NT2/D1 (cell line): ENCODE measurements around the gene UFC1.

ENCODE experiments used
- DNase-seq: peaks from one replicate; pipeline ENCODE4 v3.0.0-alpha.2; 2011; ENCODE audit warnings: low read depth, low spot score
- H3K27me3 ChIP-seq: 2 replicates; pipeline ENCODE4 v1.6.0; 2011; ENCODE audit warnings: mild to moderate bottlenecking; ENCODE audit not compliant: insufficient read length, insufficient read depth
- H3K36me3 ChIP-seq: 2 replicates; pipeline ENCODE4 v1.6.1; 2011; ENCODE audit warnings: mild to moderate bottlenecking, low read length, mixed read lengths; ENCODE audit not compliant: insufficient read depth, insufficient read length
- H3K4me1 ChIP-seq: 2 replicates; pipeline ENCODE4 v1.5.1; 2011; ENCODE audit not compliant: insufficient read depth, insufficient read length
- H3K4me3 ChIP-seq: 2 replicates; pipeline ENCODE4 v1.5.1; 2011; ENCODE audit warnings: low read depth; ENCODE audit not compliant: insufficient read length
- H3K9ac ChIP-seq: 2 replicates; pipeline ENCODE4 v1.6.0; 2011; ENCODE audit warnings: low read depth; ENCODE audit not compliant: insufficient read length
- H3K9me3 ChIP-seq: 2 replicates; pipeline ENCODE4 v1.5.1; 2011; ENCODE audit warnings: mild to moderate bottlenecking, low read length; ENCODE audit not compliant: insufficient read depth
- SUZ12 ChIP-seq: IDR thresholded peaks from 2 replicates; pipeline ENCODE4 v1.6.1; 2011; ENCODE audit not compliant: insufficient read length, insufficient read depth; ENCODE audit errors: extremely low read depth
- YY1 ChIP-seq: IDR thresholded peaks from 2 replicates; pipeline ENCODE4 v1.6.1; 2011; ENCODE audit not compliant: insufficient read length, insufficient read depth
- ZNF274 ChIP-seq: IDR thresholded peaks from 2 replicates; pipeline ENCODE4 v1.6.1; 2011; ENCODE audit warnings: mild to moderate bottlenecking, low read depth, low read length

Gene UFC1

GRCh38 chr1:161189036-161189435, 35.3 kb downstream of the UFC1 start:
- Histone ChIP-seq H3K9ac (no peak overlapping the region), H3K4me1 (peaks cover 8% of the 10 kb centered on the region), H3K4me3 (no peak overlapping the region), H3K9me3 (no peaks in the 10 kb centered on the region), H3K36me3 (peaks cover 38% of the 10 kb centered on the region), H3K27me3 (no peaks in the 10 kb centered on the region)
- DNase-seq, result no peak
- TF ChIP-seq SUZ12, result no peak
- no peak for TF ChIP-seq YY1
- TF ChIP-seq ZNF274, result no peak

- H3K4me3 ChIP-seq, result no peak overlapping the region
- H3K9ac ChIP-seq, result peak overlapping the region; percentile 21
- H3K9me3 ChIP-seq, result no peaks in the 10 kb centered on the region
- H3K27me3 ChIP-seq, result no peaks in the 10 kb centered on the region
- DNase-seq, result no peak
- peaks cover 8% of the 10 kb centered on the region for H3K4me1 ChIP-seq
- peaks cover 56% of the 10 kb centered on the region for H3K36me3 ChIP-seq
- TF ChIP-seq SUZ12 (no peak), ZNF274 (no peak), YY1 (no peak)
These were observed 37.3 kb downstream of the UFC1 start for GRCh38 chr1:161190962-161191521.

GRCh38 chr1:161191971-161192370, 38.2 kb downstream of the UFC1 start:
- Histone ChIP-seq H3K4me3 (no peak overlapping the region), H3K27me3 (no peaks in the 10 kb centered on the region), H3K9me3 (no peaks in the 10 kb centered on the region), H3K36me3 (peaks cover 62% of the 10 kb centered on the region), H3K9ac (no peak overlapping the region), H3K4me1 (peaks cover 13% of the 10 kb centered on the region)
- TF ChIP-seq YY1 (no peak), SUZ12 (no peak), ZNF274 (no peak)
- no peak for DNase-seq

- H3K9me3 ChIP-seq, result no peaks in the 10 kb centered on the region
- peak; percentile 86 for DNase-seq
- TF ChIP-seq ZNF274 (no peak), SUZ12 (no peak), YY1 (no peak)
- H3K4me1 ChIP-seq, result peaks cover 18% of the 10 kb centered on the region
- H3K27me3 ChIP-seq, result no peaks in the 10 kb centered on the region
- no peak overlapping the region for H3K4me3 ChIP-seq
- peak overlapping the region; percentile 22 for H3K9ac ChIP-seq
- peaks cover 62% of the 10 kb centered on the region for H3K36me3 ChIP-seq
These were observed 39.0 kb downstream of the UFC1 start for GRCh38 chr1:161192476-161193465.

GRCh38 chr1:161193561-161194235, 39.9 kb downstream of the UFC1 start:
- no peak for TF ChIP-seq YY1
- TF ChIP-seq ZNF274, result no peak
- TF ChIP-seq SUZ12, result no peak
- DNase-seq, result no peak
- H3K9ac ChIP-seq, result no peak overlapping the region
- no peak overlapping the region for H3K4me3 ChIP-seq
- peaks cover 62% of the 10 kb centered on the region for H3K36me3 ChIP-seq
- H3K27me3 ChIP-seq, result no peaks in the 10 kb centered on the region
- H3K9me3 ChIP-seq, result no peaks in the 10 kb centered on the region
- H3K4me1 ChIP-seq, result peaks cover 20% of the 10 kb centered on the region

- peaks cover 58% of the 10 kb centered on the region for H3K36me3 ChIP-seq
- no peak overlapping the region for H3K4me3 ChIP-seq
- H3K9ac ChIP-seq, result no peak overlapping the region
- no peak for TF ChIP-seq YY1
- no peak for DNase-seq
- peaks cover 31% of the 10 kb centered on the region for H3K4me1 ChIP-seq
- H3K27me3 ChIP-seq, result no peaks in the 10 kb centered on the region
- H3K9me3 ChIP-seq, result no peaks in the 10 kb centered on the region
These were observed 41.4 kb downstream of the UFC1 start for GRCh38 chr1:161195171-161195570.

- no peak for TF ChIP-seq SUZ12
- no peak for TF ChIP-seq ZNF274
- DNase-seq, result no peak
- no peak overlapping the region for H3K9ac ChIP-seq
- H3K36me3 ChIP-seq, result peaks cover 52% of the 10 kb centered on the region
- peaks cover 36% of the 10 kb centered on the region for H3K4me1 ChIP-seq
- no peaks in the 10 kb centered on the region for H3K27me3 ChIP-seq
- no peaks in the 10 kb centered on the region for H3K9me3 ChIP-seq
- no peak overlapping the region for H3K4me3 ChIP-seq
These were observed 42.3 kb downstream of the UFC1 start for GRCh38 chr1:161196111-161196510.
